Nephron progenitor cell (in vitro differentiated cells): ENCODE data around the gene CKAP2.

Experiments
- DNase-seq: peaks from one replicate; pipeline ENCODE4 v3.0.0; 2021
- H3K27ac Mint-ChIP-seq: 2 replicates; pipeline ENCODE4 v1.8.0; 2021; ENCODE audit warnings: mild to moderate bottlenecking, moderate library complexity, mixed read lengths
- H3K27me3 Mint-ChIP-seq: 2 replicates; pipeline ENCODE4 v1.8.0; 2021; ENCODE audit warnings: mild to moderate bottlenecking, low read depth, mixed read lengths; ENCODE audit not compliant: poor library complexity
- H3K36me3 Mint-ChIP-seq: 2 replicates; pipeline ENCODE4 v1.8.0; 2021; ENCODE audit warnings: low read depth, mixed read lengths
- H3K4me1 Mint-ChIP-seq: 2 replicates; pipeline ENCODE4 v1.8.0; 2021; ENCODE audit warnings: mixed read lengths
- H3K4me3 Mint-ChIP-seq: 2 replicates; pipeline ENCODE4 v1.8.0; 2021; ENCODE audit warnings: mild to moderate bottlenecking, moderate library complexity, mixed read lengths
- H3K9me3 Mint-ChIP-seq: 2 replicates; pipeline ENCODE4 v1.8.0; 2021; ENCODE audit warnings: mild to moderate bottlenecking, moderate library complexity, mixed read lengths
- TF ChIP-seq, protein P1 (sequence below): fragments of 200-600 bp; sonication (generic); IDR thresholded peaks from 2 replicates; pipeline ENCODE4 v1.5.0; 2021; ENCODE audit warnings: antibody characterized with exemption

Gene CKAP2

DNA sequence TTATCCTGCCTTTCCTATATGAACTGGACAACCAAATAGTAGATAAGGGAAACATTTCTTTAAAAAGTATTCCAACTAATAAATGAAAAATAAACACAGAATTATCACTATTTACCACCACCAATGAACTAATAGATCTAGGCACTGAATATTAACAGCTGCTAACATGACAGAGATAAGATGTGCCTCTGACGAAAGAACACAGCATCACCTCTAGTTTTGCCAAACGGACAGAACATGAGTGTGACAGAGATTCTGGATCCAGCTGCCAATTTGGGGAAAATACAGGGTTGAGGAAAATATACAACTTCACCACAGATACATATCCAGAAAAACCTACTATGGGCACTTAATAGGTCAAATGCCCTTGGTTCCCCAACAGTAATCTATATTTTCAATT lies 22.8 kb upstream of the CKAP2 start:
- Mint-ChIP-seq H3K9me3 (no peaks in the 10 kb centered on the region), H3K36me3 (peaks cover 69% of the 10 kb centered on the region), H3K27me3 (no peaks in the 10 kb centered on the region), H3K27ac (no peak overlapping the region), H3K4me3 (no peak overlapping the region), H3K4me1 (no peaks in the 10 kb centered on the region)
- DNase-seq = no peak
- TF ChIP-seq, protein P1, sequence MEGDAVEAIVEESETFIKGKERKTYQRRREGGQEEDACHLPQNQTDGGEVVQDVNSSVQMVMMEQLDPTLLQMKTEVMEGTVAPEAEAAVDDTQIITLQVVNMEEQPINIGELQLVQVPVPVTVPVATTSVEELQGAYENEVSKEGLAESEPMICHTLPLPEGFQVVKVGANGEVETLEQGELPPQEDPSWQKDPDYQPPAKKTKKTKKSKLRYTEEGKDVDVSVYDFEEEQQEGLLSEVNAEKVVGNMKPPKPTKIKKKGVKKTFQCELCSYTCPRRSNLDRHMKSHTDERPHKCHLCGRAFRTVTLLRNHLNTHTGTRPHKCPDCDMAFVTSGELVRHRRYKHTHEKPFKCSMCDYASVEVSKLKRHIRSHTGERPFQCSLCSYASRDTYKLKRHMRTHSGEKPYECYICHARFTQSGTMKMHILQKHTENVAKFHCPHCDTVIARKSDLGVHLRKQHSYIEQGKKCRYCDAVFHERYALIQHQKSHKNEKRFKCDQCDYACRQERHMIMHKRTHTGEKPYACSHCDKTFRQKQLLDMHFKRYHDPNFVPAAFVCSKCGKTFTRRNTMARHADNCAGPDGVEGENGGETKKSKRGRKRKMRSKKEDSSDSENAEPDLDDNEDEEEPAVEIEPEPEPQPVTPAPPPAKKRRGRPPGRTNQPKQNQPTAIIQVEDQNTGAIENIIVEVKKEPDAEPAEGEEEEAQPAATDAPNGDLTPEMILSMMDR = no peak

DNA sequence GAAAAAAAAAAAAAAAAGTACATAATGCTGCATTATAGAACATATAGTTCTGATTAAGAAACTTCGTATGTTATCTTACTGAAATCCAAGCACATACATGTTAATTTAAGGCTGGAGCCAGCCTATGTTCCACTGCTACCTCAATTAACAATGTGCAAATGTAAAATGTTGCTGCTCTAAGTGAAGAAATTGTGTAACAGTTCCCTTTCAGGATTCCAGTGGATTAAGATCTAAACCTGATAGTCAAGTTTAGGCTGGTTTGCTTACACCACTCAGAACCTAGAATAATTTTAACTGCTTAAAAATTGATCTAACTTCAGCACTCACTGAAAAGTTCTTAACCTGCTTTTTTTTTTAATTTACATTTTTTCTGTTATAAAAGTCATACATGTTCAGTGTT lies 9.0 kb upstream of the CKAP2 start:
- Mint-ChIP-seq H3K4me1 (peaks cover 24% of the 10 kb centered on the region), H3K36me3 (peaks cover 39% of the 10 kb centered on the region), H3K27ac (no peak overlapping the region)

DNA sequence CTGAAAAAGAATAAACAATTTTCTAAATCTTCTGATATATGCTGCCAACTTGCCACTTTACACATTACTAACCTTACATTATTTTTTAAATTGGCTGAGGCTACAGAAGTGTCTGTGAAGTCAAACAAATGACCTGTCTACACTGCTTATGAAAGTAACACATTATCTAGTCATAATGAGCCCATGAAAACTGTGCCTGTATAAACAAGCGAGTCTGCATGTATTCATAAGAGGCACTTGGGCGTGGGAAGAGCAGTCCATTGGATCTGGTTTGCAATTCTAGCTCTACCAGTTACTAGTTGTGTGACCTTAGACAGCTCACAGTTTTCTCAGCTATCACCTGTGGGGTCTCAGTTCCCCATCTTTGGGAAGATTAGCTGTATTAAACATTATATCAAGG lies 7.9 kb upstream of the CKAP2 start:
- Mint-ChIP-seq H3K9me3 (no peaks in the 10 kb centered on the region), H3K36me3 (peaks cover 31% of the 10 kb centered on the region), H3K4me3 (no peak overlapping the region), H3K27me3 (no peaks in the 10 kb centered on the region), H3K4me1 (peaks cover 24% of the 10 kb centered on the region), H3K27ac (no peak overlapping the region)
- DNase-seq = no peak
- TF ChIP-seq, protein P1 = no peak

More for the DNA sequence above, 9.0 kb upstream of the CKAP2 start:
- Mint-ChIP-seq H3K4me3 (no peak overlapping the region), H3K9me3 (no peaks in the 10 kb centered on the region), H3K27me3 (no peaks in the 10 kb centered on the region)
- DNase-seq = no peak
- TF ChIP-seq, protein P1 = no peak

DNA sequence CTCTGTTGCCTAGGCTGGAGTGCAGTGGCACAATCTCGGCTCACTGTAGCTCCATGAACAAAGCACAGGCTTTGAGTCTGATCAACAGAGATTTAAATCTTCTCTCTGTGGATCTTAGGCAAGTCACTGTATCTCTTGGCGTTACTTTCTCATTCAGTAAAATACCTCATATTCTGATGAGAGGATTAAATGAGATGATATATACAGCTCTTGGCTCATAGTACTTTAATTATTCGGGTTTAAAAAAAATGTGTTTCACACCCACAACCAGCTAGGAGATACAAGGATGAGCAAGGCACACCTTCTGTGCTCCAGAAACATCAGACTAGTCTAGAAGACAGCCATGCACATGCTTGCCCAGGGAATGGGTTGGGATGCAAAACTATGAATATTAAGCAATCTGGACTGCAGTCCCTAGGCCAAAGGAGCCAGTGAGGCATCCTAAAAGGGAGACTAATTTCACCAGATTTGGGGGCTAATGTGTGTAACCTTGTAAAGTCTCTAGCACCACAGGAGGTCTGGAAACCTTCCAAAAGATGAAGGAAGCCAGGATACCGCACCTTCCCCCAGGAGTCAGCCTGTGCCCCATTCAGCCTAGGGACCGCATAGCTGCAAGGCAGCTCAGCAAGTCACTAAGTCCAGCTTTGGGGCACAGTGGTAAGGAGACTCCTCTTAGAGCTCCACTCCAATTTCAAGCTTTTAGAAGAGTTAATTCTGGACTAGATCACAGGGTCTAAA lies 7.3 kb upstream of the CKAP2 start:
- TF ChIP-seq, protein P1 = no peak
- Mint-ChIP-seq H3K4me1 (peaks cover 24% of the 10 kb centered on the region), H3K36me3 (peaks cover 26% of the 10 kb centered on the region), H3K9me3 (no peaks in the 10 kb centered on the region), H3K27me3 (no peaks in the 10 kb centered on the region), H3K4me3 (no peak overlapping the region), H3K27ac (no peak overlapping the region)
- DNase-seq = no peak

DNA sequence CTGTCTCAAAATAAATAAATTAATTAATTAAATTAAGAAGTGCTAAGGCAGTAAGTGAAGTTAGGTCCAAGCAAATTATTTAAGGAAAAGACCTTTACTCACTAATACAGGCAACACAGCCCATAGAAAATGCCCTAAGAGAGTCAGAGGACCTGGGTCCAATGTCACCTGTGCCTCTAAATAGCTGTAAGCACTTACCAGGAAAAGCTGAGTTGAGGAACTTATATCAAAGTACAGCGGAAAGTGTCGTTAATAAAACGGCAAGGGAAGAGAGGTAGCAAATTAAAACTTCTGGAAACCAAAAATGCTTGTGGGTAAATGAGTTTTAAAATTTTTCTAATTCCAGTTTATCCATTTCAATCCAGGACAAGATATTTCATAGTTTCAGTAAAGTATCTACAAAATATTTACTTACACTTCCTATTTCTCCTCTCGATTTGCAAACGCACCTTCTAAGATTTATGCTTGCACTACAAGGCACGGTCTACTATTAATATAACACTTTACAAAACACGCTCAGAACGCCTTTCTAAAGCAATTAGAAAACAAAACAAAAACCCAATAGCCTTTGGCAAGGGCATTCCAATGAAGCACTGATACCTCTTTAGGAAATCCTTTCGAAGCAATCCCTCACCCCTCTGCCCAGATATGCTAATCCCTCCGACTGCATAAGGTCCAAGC lies 5.8 kb upstream of the CKAP2 start:
- TF ChIP-seq, protein P1 = no peak
- H3K4me3 Mint-ChIP-seq = peak overlapping the region; percentile 94
- H3K27ac Mint-ChIP-seq = peak overlapping the region; percentile 55
- peaks cover 39% of the 10 kb centered on the region for H3K4me1 Mint-ChIP-seq
- DNase-seq = no peak
- H3K9me3 Mint-ChIP-seq = no peaks in the 10 kb centered on the region
- H3K36me3 Mint-ChIP-seq = peaks cover 18% of the 10 kb centered on the region
- H3K27me3 Mint-ChIP-seq = no peaks in the 10 kb centered on the region
